Gastroesophageal sphincter (tissue), 3 donors: Measurements from ENCODE around the gene TPT1.
"Not testable (repeated sequence)": the region's sequence is repeated elsewhere in the genome, so short reads cannot be mapped to it uniquely, and the experiment has no call there.

ENCODE experiments used
- POLR2A ChIP-seq, 2 donors: fragments of 450-650 bp; IDR thresholded peaks; one replicate each; pipeline ENCODE4 v1.6.1; 2017; ENCODE audit warnings: antibody characterized with exemption in 2 of 2, mild to moderate bottlenecking in 2 of 2, moderate library complexity in 1 of 2
- POLR2AphosphoS5 ChIP-seq: sonication (generic); formaldehyde crosslinking; IDR thresholded peaks from one replicate; pipeline ENCODE4 v1.6.1; 2017; ENCODE audit warnings: antibody characterized with exemption
- TF ChIP-seq, protein P1 (sequence below), 4 experiments: fragments of 200-600 bp in 2 of 4; fragments of 450-650 bp in 2 of 4; sonication (generic) in 1 of 4; IDR thresholded peaks; one replicate each; pipeline ENCODE4 v1.5.1; 2017 to 2019; ENCODE audit warnings: antibody characterized with exemption in 4 of 4, mild to moderate bottlenecking in 2 of 4, moderate library complexity in 2 of 4

DNA sequence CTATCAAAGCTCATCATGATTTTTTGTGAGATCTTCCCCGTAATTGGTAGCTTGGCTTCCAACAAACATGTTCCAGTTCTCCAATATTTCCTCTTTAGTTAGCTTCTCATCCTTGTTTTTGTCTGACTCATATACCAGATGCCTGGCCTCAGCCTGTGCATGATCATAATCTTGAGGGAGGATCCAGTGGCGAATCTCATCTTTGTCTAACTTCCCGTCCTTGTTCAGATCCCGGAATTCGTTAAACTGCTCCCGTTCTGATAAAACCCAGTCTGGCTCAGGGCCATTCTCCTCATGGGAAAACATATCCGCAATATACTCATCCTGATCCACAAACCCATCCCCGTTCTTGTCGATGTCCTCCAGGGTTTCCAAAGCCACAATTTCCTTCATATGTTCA lies 49.4 kb upstream of the TPT1 start:
- TF ChIP-seq, protein P1, sequence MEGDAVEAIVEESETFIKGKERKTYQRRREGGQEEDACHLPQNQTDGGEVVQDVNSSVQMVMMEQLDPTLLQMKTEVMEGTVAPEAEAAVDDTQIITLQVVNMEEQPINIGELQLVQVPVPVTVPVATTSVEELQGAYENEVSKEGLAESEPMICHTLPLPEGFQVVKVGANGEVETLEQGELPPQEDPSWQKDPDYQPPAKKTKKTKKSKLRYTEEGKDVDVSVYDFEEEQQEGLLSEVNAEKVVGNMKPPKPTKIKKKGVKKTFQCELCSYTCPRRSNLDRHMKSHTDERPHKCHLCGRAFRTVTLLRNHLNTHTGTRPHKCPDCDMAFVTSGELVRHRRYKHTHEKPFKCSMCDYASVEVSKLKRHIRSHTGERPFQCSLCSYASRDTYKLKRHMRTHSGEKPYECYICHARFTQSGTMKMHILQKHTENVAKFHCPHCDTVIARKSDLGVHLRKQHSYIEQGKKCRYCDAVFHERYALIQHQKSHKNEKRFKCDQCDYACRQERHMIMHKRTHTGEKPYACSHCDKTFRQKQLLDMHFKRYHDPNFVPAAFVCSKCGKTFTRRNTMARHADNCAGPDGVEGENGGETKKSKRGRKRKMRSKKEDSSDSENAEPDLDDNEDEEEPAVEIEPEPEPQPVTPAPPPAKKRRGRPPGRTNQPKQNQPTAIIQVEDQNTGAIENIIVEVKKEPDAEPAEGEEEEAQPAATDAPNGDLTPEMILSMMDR (IDR thresholded peaks at IDR 0.05): not testable (repeated sequence)
- TF ChIP-seq POLR2A (IDR thresholded peaks at IDR 0.05); POLR2AphosphoS5: not testable (repeated sequence)
